NT2/D1 (cell line): ENCODE results near the gene AFTPH.

Experiments used
- DNase-seq: peaks from one replicate; pipeline ENCODE4 v3.0.0-alpha.2; 2011; ENCODE audit warnings: low read depth, low spot score
- H3K27me3 ChIP-seq: 2 replicates; pipeline ENCODE4 v1.6.0; 2011; ENCODE audit warnings: mild to moderate bottlenecking; ENCODE audit not compliant: insufficient read length, insufficient read depth
- H3K36me3 ChIP-seq: 2 replicates; pipeline ENCODE4 v1.6.1; 2011; ENCODE audit warnings: mild to moderate bottlenecking, low read length, mixed read lengths; ENCODE audit not compliant: insufficient read depth, insufficient read length
- H3K4me1 ChIP-seq: 2 replicates; pipeline ENCODE4 v1.5.1; 2011; ENCODE audit not compliant: insufficient read depth, insufficient read length
- H3K4me3 ChIP-seq: 2 replicates; pipeline ENCODE4 v1.5.1; 2011; ENCODE audit warnings: low read depth; ENCODE audit not compliant: insufficient read length
- H3K9ac ChIP-seq: 2 replicates; pipeline ENCODE4 v1.6.0; 2011; ENCODE audit warnings: low read depth; ENCODE audit not compliant: insufficient read length
- H3K9me3 ChIP-seq: 2 replicates; pipeline ENCODE4 v1.5.1; 2011; ENCODE audit warnings: mild to moderate bottlenecking, low read length; ENCODE audit not compliant: insufficient read depth
- SUZ12 ChIP-seq: IDR thresholded peaks from 2 replicates; pipeline ENCODE4 v1.6.1; 2011; ENCODE audit not compliant: insufficient read length, insufficient read depth; ENCODE audit errors: extremely low read depth
- YY1 ChIP-seq: IDR thresholded peaks from 2 replicates; pipeline ENCODE4 v1.6.1; 2011; ENCODE audit not compliant: insufficient read length, insufficient read depth
- ZNF274 ChIP-seq: IDR thresholded peaks from 2 replicates; pipeline ENCODE4 v1.6.1; 2011; ENCODE audit warnings: mild to moderate bottlenecking, low read depth, low read length

The AFTPH gene

GRCh38 chr2:64635976-64636911 lies 112.1 kb downstream of the AFTPH start:
- Histone ChIP-seq H3K36me3 (peaks cover 54% of the 10 kb centered on the region), H3K4me1 (peaks cover 4% of the 10 kb centered on the region), H3K4me3 (no peak overlapping the region), H3K9me3 (no peaks in the 10 kb centered on the region), H3K27me3 (no peaks in the 10 kb centered on the region), H3K9ac (no peak overlapping the region)
- TF ChIP-seq YY1 (no peak), ZNF274 (no peak), SUZ12 (no peak)
- no peak for DNase-seq

- H3K4me3 ChIP-seq: no peak overlapping the region
- H3K36me3 ChIP-seq: peaks cover 55% of the 10 kb centered on the region
- TF ChIP-seq YY1 (no peak), SUZ12 (no peak), ZNF274 (no peak)
- H3K9ac ChIP-seq: no peak overlapping the region
- H3K4me1 ChIP-seq: peaks cover 6% of the 10 kb centered on the region
- DNase-seq: no peak
- H3K9me3 ChIP-seq: no peaks in the 10 kb centered on the region
- H3K27me3 ChIP-seq: no peaks in the 10 kb centered on the region
These were observed 113.0 kb downstream of the AFTPH start for GRCh38 chr2:64637000-64637635.

- TF ChIP-seq ZNF274: no peak
- TF ChIP-seq YY1: no peak
- no peak for TF ChIP-seq SUZ12
- H3K9me3 ChIP-seq: no peaks in the 10 kb centered on the region
- H3K27me3 ChIP-seq: no peaks in the 10 kb centered on the region
- H3K36me3 ChIP-seq: peaks cover 48% of the 10 kb centered on the region
- H3K9ac ChIP-seq: no peak overlapping the region
- no peak overlapping the region for H3K4me3 ChIP-seq
- H3K4me1 ChIP-seq: peaks cover 7% of the 10 kb centered on the region
- DNase-seq: no peak
These were observed 113.8 kb downstream of the AFTPH start for GRCh38 chr2:64637931-64638330.

- H3K4me3 ChIP-seq: no peak overlapping the region
- no peaks in the 10 kb centered on the region for H3K9me3 ChIP-seq
- H3K4me1 ChIP-seq: peaks cover 10% of the 10 kb centered on the region
- TF ChIP-seq YY1 (no peak), SUZ12 (no peak), ZNF274 (no peak)
- no peak for DNase-seq
- H3K36me3 ChIP-seq: peaks cover 42% of the 10 kb centered on the region
- H3K27me3 ChIP-seq: no peaks in the 10 kb centered on the region
- H3K9ac ChIP-seq: no peak overlapping the region
These were observed 114.5 kb downstream of the AFTPH start for GRCh38 chr2:64638502-64639120.

GRCh38 chr2:64639691-64640090 lies 115.6 kb downstream of the AFTPH start:
- H3K36me3 ChIP-seq: peaks cover 33% of the 10 kb centered on the region
- no peak for TF ChIP-seq SUZ12
- TF ChIP-seq ZNF274: no peak
- no peak for TF ChIP-seq YY1
- H3K9ac ChIP-seq: no peak overlapping the region
- H3K9me3 ChIP-seq: no peaks in the 10 kb centered on the region
- H3K4me3 ChIP-seq: no peak overlapping the region
- DNase-seq: no peak
- no peaks in the 10 kb centered on the region for H3K27me3 ChIP-seq
- peaks cover 11% of the 10 kb centered on the region for H3K4me1 ChIP-seq

- peaks cover 11% of the 10 kb centered on the region for H3K4me1 ChIP-seq
- H3K9ac ChIP-seq: no peak overlapping the region
- no peak overlapping the region for H3K4me3 ChIP-seq
- H3K27me3 ChIP-seq: no peaks in the 10 kb centered on the region
- H3K9me3 ChIP-seq: no peaks in the 10 kb centered on the region
- no peak for TF ChIP-seq YY1
- TF ChIP-seq ZNF274: no peak
- no peak for TF ChIP-seq SUZ12
- peaks cover 26% of the 10 kb centered on the region for H3K36me3 ChIP-seq
- DNase-seq: peak; percentile 63
These were observed 116.3 kb downstream of the AFTPH start for GRCh38 chr2:64640153-64641044.

GRCh38 chr2:64641599-64641998 lies 117.5 kb downstream of the AFTPH start:
- no peak for DNase-seq
- no peak for TF ChIP-seq ZNF274
- no peak for TF ChIP-seq YY1
- TF ChIP-seq SUZ12: no peak
- Histone ChIP-seq H3K27me3 (no peaks in the 10 kb centered on the region), H3K9ac (no peak overlapping the region), H3K4me1 (peaks cover 12% of the 10 kb centered on the region), H3K4me3 (no peak overlapping the region), H3K36me3 (peaks cover 14% of the 10 kb centered on the region), H3K9me3 (no peaks in the 10 kb centered on the region)
